ENCODE measurements around the gene MKLN1. TPM values are rescaled to one million over a fixed set of nuclear protein-coding genes. Genes with fewer than 3 reads are reported as not detected.

The MKLN1 gene
- total and polyA plus RNA-seq, 2 donors (not counting 1 experiment from before 2014, with no cell fraction given) = 8.5 to 68.4 TPM

DNA sequence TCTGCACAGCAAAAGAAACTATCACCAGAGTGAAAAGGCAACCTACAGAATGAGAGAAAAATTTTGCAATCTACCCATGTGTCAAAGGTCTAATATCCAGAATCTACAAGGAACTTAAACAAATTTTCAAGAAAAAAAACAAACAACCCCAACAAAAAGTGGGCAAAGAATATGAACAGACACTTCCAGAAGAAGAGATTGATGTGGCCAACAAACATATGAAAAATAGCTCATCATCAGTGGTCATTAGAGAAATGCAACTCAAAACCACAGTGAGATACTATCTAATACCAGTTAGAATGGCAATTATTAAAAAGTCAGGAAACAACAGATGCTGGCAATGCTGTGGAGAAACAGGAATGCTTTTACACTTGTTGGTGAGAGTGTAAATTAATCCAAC is 7.1 kb upstream of the MKLN1 start:
- no peaks in the 10 kb centered on the region for H3K9me3 ChIP-seq (ENCODE audit: control extremely low read depth in 1 of 3, control insufficient read depth in 2 of 3, insufficient read depth in 1 of 3, low read length in 2 of 3)
- peaks cover 10% of the 10 kb centered on the region for H3K4me1 Mint-ChIP-seq
- intact Hi-C loops (cut with micrococcal nuclease) = loop anchor here (10.0 kb wide), 1 partner anchor 1246 kb away; the partner anchor contains the start of gene KLHDC10
- TF ChIP-seq CTCF (IDR thresholded peaks at IDR 0.05) (no peak), EZH2 (IDR thresholded peaks at IDR 0.05; ENCODE audit: borderline replicate concordance, insufficient read depth, low read depth, low read length, poor library complexity, severe bottlenecking) (no peak)
- no peaks in the 10 kb centered on the region for H3K36me3 ChIP-seq (replicated peaks in 1 of 2; ENCODE audit: control extremely low read depth in 1 of 2, control insufficient read depth in 1 of 2, extremely low read depth in 1 of 2, insufficient read depth in 2 of 2, low read length in 1 of 2)
- DNase-seq (no peak), ATAC-seq (ENCODE audit: low read depth) (no peak)
- ChIA-PET CTCF (no interaction called here), POLR2A (no interaction called here)
- H3K4me1 ChIP-seq (ENCODE audit: control insufficient read depth in 2 of 2, insufficient read depth in 2 of 2, low read length in 2 of 2) = no peaks in the 10 kb centered on the region
- no peak overlapping the region for H3K4me3 ChIP-seq (ENCODE audit: control extremely low read depth in 1 of 5, extremely low read depth in 1 of 5, insufficient read depth in 1 of 5, low read depth in 2 of 5, low read length in 4 of 5)
- H3K27ac ChIP-seq (ENCODE audit: low read length in 2 of 2) = no peak overlapping the region
- H3K4me2 ChIP-seq (replicated peaks; ENCODE audit: low read depth, low read length, poor library complexity, severe bottlenecking) = no peak overlapping the region
- no peak overlapping the region for H3K9ac ChIP-seq (ENCODE audit: low read length)
- H4K20me1 ChIP-seq (ENCODE audit: control insufficient read depth, insufficient read depth, low read length, poor library complexity, severe bottlenecking) = no peaks in the 10 kb centered on the region
- no peaks in the 10 kb centered on the region for H3K9me3 Mint-ChIP-seq (ENCODE audit: insufficient read depth)
- no peaks in the 10 kb centered on the region for H3K27me3 ChIP-seq (replicated peaks in 1 of 4; ENCODE audit: control extremely low read depth in 1 of 4, control insufficient read depth in 3 of 4, insufficient read depth in 4 of 4, low read length in 3 of 4)
- H3K27me3 Mint-ChIP-seq = no peaks in the 10 kb centered on the region
- H2AFZ ChIP-seq (ENCODE audit: insufficient read depth, low read depth, low read length, poor library complexity, severe bottlenecking) = no peak overlapping the region
- H3K4me3 Mint-ChIP-seq = no peak overlapping the region
- H3K79me2 ChIP-seq (ENCODE audit: control insufficient read depth, insufficient read depth, low read length) = peaks cover 18% of the 10 kb centered on the region
- H3K27ac Mint-ChIP-seq = no peak overlapping the region

- Histone ChIP-seq H3K4me2 (replicated peaks; ENCODE audit: low read depth, low read length, poor library complexity, severe bottlenecking) (no peak overlapping the region), H3K79me2 (ENCODE audit: control insufficient read depth, insufficient read depth, low read length) (peaks cover 29% of the 10 kb centered on the region), H3K27me3 (replicated peaks in 1 of 4; ENCODE audit: control extremely low read depth in 1 of 4, control insufficient read depth in 3 of 4, insufficient read depth in 4 of 4, low read length in 3 of 4) (no peaks in the 10 kb centered on the region), H3K4me1 (ENCODE audit: control insufficient read depth in 2 of 2, insufficient read depth in 2 of 2, low read length in 2 of 2) (peaks cover 2% of the 10 kb centered on the region in 2 donors), H3K4me3 (ENCODE audit: control extremely low read depth in 1 of 5, extremely low read depth in 1 of 5, insufficient read depth in 1 of 5, low read depth in 2 of 5, low read length in 4 of 5) (no peak overlapping the region), H3K27ac (ENCODE audit: low read length in 2 of 2) (no peak overlapping the region), H2AFZ (ENCODE audit: insufficient read depth, low read depth, low read length, poor library complexity, severe bottlenecking) (no peak overlapping the region), H4K20me1 (ENCODE audit: control insufficient read depth, insufficient read depth, low read length, poor library complexity, severe bottlenecking) (no peaks in the 10 kb centered on the region), H3K9me3 (ENCODE audit: control extremely low read depth in 1 of 3, control insufficient read depth in 2 of 3, insufficient read depth in 1 of 3, low read length in 2 of 3) (no peaks in the 10 kb centered on the region), H3K9ac (ENCODE audit: low read length) (no peak overlapping the region), H3K36me3 (replicated peaks in 1 of 2; ENCODE audit: control extremely low read depth in 1 of 2, control insufficient read depth in 1 of 2, extremely low read depth in 1 of 2, insufficient read depth in 2 of 2, low read length in 1 of 2) (no peaks in the 10 kb centered on the region)
- intact Hi-C loops (cut with micrococcal nuclease) = loop anchor here (10.0 kb wide), 1 partner anchor 1247 kb away; the partner anchor contains the start of gene KLHDC10
- H3K9me3 Mint-ChIP-seq (ENCODE audit: insufficient read depth) = no peaks in the 10 kb centered on the region
- peaks cover 16% of the 10 kb centered on the region for H3K4me1 Mint-ChIP-seq
- no peaks in the 10 kb centered on the region for H3K27me3 Mint-ChIP-seq
- no peak for ATAC-seq (ENCODE audit: low read depth)
- CTCF ChIA-PET = interaction anchor here (0.6 to 0.8 kb wide), 2 partner anchors 152 to 626 kb away, joined by 3 read pairs; no protein-coding TSS in a partner anchor
- H3K27ac Mint-ChIP-seq = no peak overlapping the region
- DNase-seq = no peak
- no peak overlapping the region for H3K4me3 Mint-ChIP-seq
- TF ChIP-seq CTCF (IDR thresholded peaks at IDR 0.05) = no peak
- POLR2A ChIA-PET = interaction anchor here (0.6 kb wide), 1 partner anchor 92 kb away, joined by 5 read pairs; no protein-coding TSS in a partner anchor
Measured at GRCh38 chr7:131321656-131322055, 6.0 kb upstream of the MKLN1 start.

Data from B cell (primary cell).